K562 (cell line): ENCODE data around the gene LYRM7. TPM values are rescaled to one million over a fixed set of nuclear protein-coding genes. Genes with fewer than 3 reads are reported as not detected.
"Not testable (repeated sequence)": the region's sequence is repeated elsewhere in the genome, so short reads cannot be mapped to it uniquely, and the experiment has no call there.

Experiments
- ATAC-seq: fragments of 200-7000 bp; cut with Tn5 transposase; 3 replicates; pipeline ENCODE4 v1.9.1; 2020; ENCODE audit warnings: moderate library complexity
- BruUV-seq: library from RNA; stranded (reverse); fragments of 400-500 nt; replicated peaks from 2 replicates; lab custom pipeline; 2021; lab: Mats Ljungman, UMichigan
- CTCF ChIA-PET: fragments of 300-600 bp; formaldehyde crosslinking; extraction: SDS; loops from one replicate; lab custom pipeline; 2021; ENCODE audit warnings: low intra/inter-chr PET ratio; lab: Yijun Ruan, JAX
- POLR2A ChIA-PET: fragments of 300-600, 350-650 bp; sonication (Branson Sonifier 250); formaldehyde crosslinking; extraction: SDS; loops from one replicate; lab custom pipeline; 2021; ENCODE audit warnings: antibody characterized with exemption, inconsistent platforms; lab: Yijun Ruan, JAX
- DNase-seq, 4 experiments: peaks; one replicate each; pipeline versions ENCODE4 v3.0.0 to v3.0.0-alpha.2; 2011 to 2018; ENCODE audit warnings: low spot score in 3 of 4, mixed read lengths in 3 of 4; ENCODE audit errors: extremely low read depth in 1 of 4
- FAIRE-seq: peaks from 2 replicates; lab custom pipeline; 2011; peaks lifted over from hg19 to GRCh38; lab: Jason Lieb, UNC
- H2AFZ ChIP-seq: 2 replicates; pipeline ENCODE4 v1.6.0; 2011; ENCODE audit warnings: low read depth, low read length, control low read depth, inconsistent platforms
- H3K27ac ChIP-seq: fragments of 200-600 bp; 3 replicates; pipeline ENCODE4 v1.8.0; 2011; ENCODE audit warnings: low read depth, mild to moderate bottlenecking, control low read depth, inconsistent platforms, low read length, moderate library complexity, mixed read lengths; ENCODE audit errors: extremely low read depth
- H3K27me3 ChIP-seq, 2 experiments: fragments of 300-600 bp in 1 of 2; 2 replicates in 1 of 2; 3 replicates in 1 of 2; pipeline versions ENCODE4 v1.6.0 to v1.8.0; 2011; ENCODE audit warnings: inconsistent platforms in 2 of 2, low read length in 2 of 2, mild to moderate bottlenecking in 1 of 2, mixed read lengths in 1 of 2, moderate library complexity in 1 of 2; ENCODE audit not compliant: control insufficient read depth in 2 of 2, insufficient read depth in 2 of 2
- H3K36me3 ChIP-seq: fragments of 300-600 bp; 3 replicates; pipeline ENCODE4 v1.8.0; 2011; ENCODE audit warnings: mild to moderate bottlenecking, low read length, inconsistent platforms; ENCODE audit not compliant: control insufficient read depth, insufficient read depth
- H3K4me1 ChIP-seq, 2 experiments: fragments of 200-600 bp in 1 of 2; replicated peaks in 1 of 2; 2 replicates in 1 of 2; 3 replicates in 1 of 2; pipeline versions ENCODE4 v1.5.1 to v1.8.0; 2011; ENCODE audit warnings: inconsistent platforms in 2 of 2, low read length in 2 of 2, mild to moderate bottlenecking in 1 of 2, mixed read lengths in 1 of 2, moderate library complexity in 1 of 2; ENCODE audit not compliant: control insufficient read depth in 2 of 2, insufficient read depth in 2 of 2
- H3K4me2 ChIP-seq: 2 replicates; pipeline ENCODE4 v1.6.1; 2011; ENCODE audit warnings: low read length, control low read depth, inconsistent platforms, mixed read lengths; ENCODE audit not compliant: insufficient read depth
- H3K4me3 ChIP-seq: fragments of 200-600 bp; sonication (generic), shearing (Covaris generic); 2 replicates; pipeline ENCODE4 v1.5.1; 2016; ENCODE audit warnings: control low read depth, inconsistent platforms
- H3K79me2 ChIP-seq: fragments of 200-600 bp; 3 replicates; pipeline ENCODE4 v1.8.0; 2011; ENCODE audit warnings: low read length, inconsistent platforms; ENCODE audit not compliant: control insufficient read depth, insufficient read depth
- H3K9ac ChIP-seq, 2 experiments: 2 replicates each; pipeline versions ENCODE4 v1.6.0 to v1.6.1; 2011; ENCODE audit warnings: low read depth in 2 of 2, low read length in 2 of 2, control low read depth in 1 of 2, inconsistent platforms in 1 of 2, mild to moderate bottlenecking in 1 of 2, mixed read lengths in 1 of 2; ENCODE audit not compliant: insufficient read depth in 1 of 2
- H3K9me1 ChIP-seq: one replicate; pipeline ENCODE4 v1.6.0; 2011; ENCODE audit warnings: inconsistent platforms, mild to moderate bottlenecking, low read length, moderate library complexity; ENCODE audit not compliant: control insufficient read depth, insufficient read depth
- H3K9me3 ChIP-seq: replicated peaks from 2 replicates; pipeline ENCODE4 v1.5.1; 2011; ENCODE audit warnings: low read depth, low read length, inconsistent platforms; ENCODE audit not compliant: control insufficient read depth, insufficient read depth
- H4K20me1 ChIP-seq: replicated peaks from 2 replicates; pipeline ENCODE4 v1.6.1; 2011; ENCODE audit warnings: low read length, inconsistent platforms, mixed read lengths; ENCODE audit not compliant: control insufficient read depth, insufficient read depth
- CBX5 ChIP-seq: IDR thresholded peaks from 2 replicates; pipeline ENCODE4 v1.6.1; 2014; ENCODE audit warnings: low read depth, borderline replicate concordance
- CHD1 ChIP-seq: fragments of 200-600 bp; sonication (generic); IDR thresholded peaks from one replicate; pipeline ENCODE4 v1.6.1; 2012; ENCODE audit warnings: mild to moderate bottlenecking, moderate library complexity, low read length, inconsistent platforms
- E2F8 ChIP-seq: fragments of 450-650 bp; IDR thresholded peaks from 2 replicates; pipeline ENCODE4 v1.7.1; 2018; ENCODE audit warnings: mild to moderate bottlenecking, low read depth; ENCODE audit not compliant: partially characterized antibody
- HMBOX1 ChIP-seq: sonication (generic); IDR thresholded peaks from 2 replicates; pipeline ENCODE4 v1.6.1; 2016
- ZBTB11 ChIP-seq, 3 experiments: fragments of 200-800 bp in 1 of 3; fragments of 250-450 bp in 1 of 3; fragments of 450-650 bp in 1 of 3; sonication (Bioruptor Pico) in 1 of 3; sonication (Bioruptor generic) in 1 of 3; formaldehyde crosslinking in 1 of 3; IDR thresholded peaks; 2 replicates each; pipeline versions ENCODE4 v1.6.1 to v1.8.0; 2016 to 2022; ENCODE audit warnings: mild to moderate bottlenecking in 2 of 3, missing genetic modification characterization in 2 of 3, missing compliant biosample characterization in 1 of 3, moderate library complexity in 1 of 3
- WGBS: fragments of 100-300 bp; shearing (Covaris generic); methylation state at CpG from one replicate; pipeline ENCODE4 v1.1.6; 2016; ENCODE audit warnings: low coverage, mixed read lengths; ENCODE audit not compliant: insufficient coverage; ENCODE audit errors: missing lambda C conversion rate; 5-methylcytosine and 5-hydroxymethylcytosine counted together
- in situ Hi-C: fragments of 300-500 bp; cut with MboI; formaldehyde crosslinking; loops from 4 replicates; pipeline ENCODE4 v1.15.0; 2018; ENCODE audit warnings: inconsistent platforms, mixed read lengths
- intact Hi-C: fragments of 100-400 bp; cut with micrococcal nuclease; formaldehyde crosslinking; loops from 2 replicates; pipeline ENCODE4 v1.14.2; 2022
- polyA plus RNA-seq, 8 experiments: library from polyadenylated mRNA; depleted of rRNA in 4 of 8; stranded (reverse) in 5 of 8; unstranded in 3 of 8; fragments of >200 nt; fragmentation: Nextera tagmentation in 2 of 8; fragmentation: Illumina TruSeq in 1 of 8; extraction: Ambion mirVana in 2 of 8; extraction: Trizol in 1 of 8; gene quantifications; 2 replicates each; pipeline versions ENCODE4 v1.2.1 to v1.2.3, GENCODE V29; 2011 to 2014; ENCODE audit warnings: inconsistent platforms in 1 of 8, missing spikeins in 1 of 8
- total RNA-seq, 7 experiments: library from RNA; depleted of rRNA in 6 of 7; stranded (reverse); fragments of >200 nt in 6 of 7; fragmentation: Illumina TruSeq in 2 of 7; extraction: Trizol in 2 of 7; gene quantifications; 2 replicates each; pipeline versions ENCODE4 v1.2.1 to v1.2.3, GENCODE V29; 2011 to 2021; ENCODE audit warnings: low replicate concordance in 1 of 7

Gene LYRM7
- total and polyA plus RNA-seq, 9 of the 15 experiments (the other 6 are each of a cell fraction or from before 2014, with no cell fraction given): 16.2 to 70.1 (median 33.3) TPM

- H4K20me1 ChIP-seq, H3K4me2 ChIP-seq, H3K9me3 ChIP-seq, H3K9ac ChIP-seq, H3K27ac ChIP-seq, H2AFZ ChIP-seq, H3K4me1 ChIP-seq, FAIRE-seq, H3K9me1 ChIP-seq, in situ Hi-C loops, H3K79me2 ChIP-seq, DNase-seq, BruUV-seq, CTCF ChIA-PET, ATAC-seq, H3K4me3 ChIP-seq, H3K27me3 ChIP-seq, intact Hi-C loops: not testable (repeated sequence)
- WGBS: 69% methylated on average over 2 of the region's 7 CpGs
- POLR2A ChIA-PET: interaction anchor here (1.0 kb wide), 1 partner anchor 13 kb away, joined by 3 read pairs; no protein-coding TSS in a partner anchor
- H3K36me3 ChIP-seq: peaks cover 28% of the 10 kb centered on the region
These were observed 23.2 kb downstream of the LYRM7 start for GRCh38 chr5:131193897-131194296.

GRCh38 chr5:131194725-131195124, 24.0 kb downstream of the LYRM7 start:
- intact Hi-C loops: no loop called here
- no peak overlapping the region for H3K4me2 ChIP-seq
- no peaks in the 10 kb centered on the region for H3K9me1 ChIP-seq
- ChIA-PET POLR2A (no interaction called here), CTCF (no interaction called here)
- no peaks in the 10 kb centered on the region for H4K20me1 ChIP-seq
- H3K9me3 ChIP-seq: no peaks in the 10 kb centered on the region
- no peak for FAIRE-seq
- no peak overlapping the region for H3K27ac ChIP-seq
- no peaks in the 10 kb centered on the region for H3K27me3 ChIP-seq
- DNase-seq: no peak
- BruUV-seq: no TSS peak
- H3K36me3 ChIP-seq: peaks cover 31% of the 10 kb centered on the region
- in situ Hi-C loops: no loop called here
- no peak overlapping the region for H2AFZ ChIP-seq
- no peaks in the 10 kb centered on the region for H3K79me2 ChIP-seq
- H3K4me3 ChIP-seq: no peak overlapping the region
- H3K9ac ChIP-seq: no peak overlapping the region
- 84% methylated on average over 5 of the region's 5 CpGs for WGBS
- ATAC-seq: no peak
- H3K4me1 ChIP-seq: no peaks in the 10 kb centered on the region; a peak in 1 of 5 replicates
- TF ChIP-seq CBX5: no peak
- TF ChIP-seq ZBTB11 (CRISPR knock-in tag; IDR thresholded peaks at IDR 0.05): no peak
- no peak for TF ChIP-seq CHD1
- TF ChIP-seq HMBOX1: no peak
- TF ChIP-seq E2F8: no peak
